ENCODE measurements around the gene SENP3. TPM values are rescaled to one million over a fixed set of nuclear protein-coding genes. Genes with fewer than 3 reads are reported as not detected.

SENP3 gene
- polyA plus RNA-seq, 2 of the 4 experiments (the other 2 are of a cell fraction): 114 to 150 TPM

DNA sequence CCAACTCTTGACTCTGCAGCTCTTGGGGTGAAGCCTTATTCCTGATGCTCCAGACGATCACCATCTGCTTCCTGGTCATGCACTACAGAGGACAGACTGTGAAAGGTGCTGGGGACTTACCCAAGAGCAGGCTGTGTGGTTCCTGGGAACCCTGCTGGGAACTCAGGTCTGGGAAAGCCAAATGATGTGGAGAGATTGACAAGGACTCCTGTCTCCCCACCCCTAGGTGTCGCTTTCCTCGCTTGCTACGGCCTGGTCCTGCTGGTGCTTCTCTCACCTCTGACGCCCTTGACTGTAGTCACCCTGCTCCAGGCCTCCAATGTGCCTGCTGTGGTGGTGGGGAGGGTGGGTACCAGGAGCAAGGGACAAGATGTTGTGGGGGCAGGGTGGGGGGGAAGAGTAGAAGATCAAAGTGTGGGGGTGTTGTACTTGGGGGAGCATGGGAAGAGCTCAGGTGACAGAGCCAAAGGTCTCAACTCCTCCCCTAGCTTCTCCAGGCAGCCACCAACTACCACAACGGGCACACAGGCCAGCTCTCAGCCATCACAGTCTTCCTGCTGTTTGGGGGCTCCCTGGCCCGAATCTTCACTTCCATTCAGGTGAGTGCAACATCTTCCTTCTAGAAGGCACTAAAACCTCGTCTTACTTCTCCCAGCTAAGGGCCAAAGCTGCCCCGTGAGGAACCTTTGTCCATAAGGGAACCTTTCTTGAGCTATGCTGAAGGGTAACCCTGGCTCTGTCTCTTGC lies 25.1 kb downstream of the SENP3 start:
- ATAC-seq: peak; percentile 41 to 47
- ChIA-PET CTCF (interaction anchor here (0.5 to 12.1 kb wide), 31 partner anchors 9 to 473 kb away, joined by 3 to 184 read pairs (median 4); partner anchors contain the start of genes DNAH2, FXR2, SAT2 and TP53), POLR2A (interaction anchor here (0.9 to 5.0 kb wide), 5 partner anchors 9 to 107 kb away, joined by 3 to 97 read pairs (median 3); partner anchors contain the start of genes FXR2, TP53, WRAP53 and ZBTB4)
- peak; percentile 85 to 89 for DNase-seq (ENCODE audit: low read depth in 1 of 2, low spot score in 1 of 2)
- Histone ChIP-seq H3K4me1 (peaks cover 48% of the 10 kb centered on the region), H3K27ac (peak overlapping the region in 1 of 2 experiments; percentile 32; a peak in 2 of 6 replicates), H3K9me3 (no peaks in the 10 kb centered on the region), H3K4me2 (no peak overlapping the region), H3K4me3 (no peak overlapping the region)
- TF ChIP-seq E2F6 (IDR thresholded peaks at IDR 0.05; ENCODE audit: borderline replicate concordance, low read depth) (no peak), ESRRA (IDR thresholded peaks at IDR 0.05; ENCODE audit: borderline replicate concordance, low read length) (peak; percentile 83; the same call in 1 of the 2 replicates), SMC3 (IDR thresholded peaks at IDR 0.05) (peak; percentile 31; the same call in 2 of the 3 replicates), RARB (CRISPR knock-in tag; IDR thresholded peaks at IDR 0.05) (no peak), CTCF (IDR thresholded peaks at IDR 0.05) (peak; percentile 73), EHF (CRISPR knock-in tag; IDR thresholded peaks at IDR 0.05) (no peak), MAFK (IDR thresholded peaks at IDR 0.05; ENCODE audit: partially characterized antibody) (no peak), RAD21 (conservative IDR thresholded peaks at IDR 0.05 in 1 of 2, IDR thresholded peaks at IDR 0.05 in 1 of 2) (peak; percentile 48 to 65; a peak in 4 of 5 replicates)
- FAIRE-seq: peak; percentile 94
- WGBS (ENCODE audit: missing lambda C conversion rate): 51% methylated on average over 9 of the region's 9 CpGs

GRCh38 chr17:7587420-7588151 lies 25.9 kb downstream of the SENP3 start:
- Histone ChIP-seq H3K4me3 (no peak overlapping the region), H3K9me3 (no peaks in the 10 kb centered on the region), H3K4me1 (peaks cover 44% of the 10 kb centered on the region), H3K4me2 (no peak overlapping the region), H3K27ac (0 out of 6 replicates have a peak overlapping the region, but pooled peaks of 1 of the 2 experiments have one; percentile 3)
- 83% methylated on average over 12 of the region's 12 CpGs for WGBS (ENCODE audit: missing lambda C conversion rate)
- CTCF ChIA-PET: interaction anchor here (0.5 to 12.1 kb wide), 27 partner anchors 8 to 472 kb away, joined by 3 to 184 read pairs (median 4); partner anchors contain the start of genes DNAH2, FXR2, SAT2 and TP53
- POLR2A ChIA-PET: interaction anchor here (0.9 to 5.0 kb wide), 6 partner anchors 8 to 108 kb away, joined by 3 to 97 read pairs (median 3); partner anchors contain the start of genes FXR2, TP53, WRAP53 and ZBTB4
- DNase-seq (ENCODE audit: low read depth in 1 of 2, low spot score in 1 of 2) (no peak), ATAC-seq (no peak), FAIRE-seq (no peak)
- TF ChIP-seq SREBF2 (IDR thresholded peaks at IDR 0.05) (no peak), CBX2 (IDR thresholded peaks at IDR 0.05; ENCODE audit: borderline replicate concordance, low read depth) (no peak), TP53 (CRISPR knock-in tag; IDR thresholded peaks at IDR 0.05) (no peak), NFE2L2 (conservative IDR thresholded peaks at IDR 0.05; ENCODE audit: low read length) (no peak), BHLHE40 (IDR thresholded peaks at IDR 0.05; ENCODE audit: low read depth, low read length) (no peak), POLR2AphosphoS2 (conservative IDR thresholded peaks at IDR 0.05; ENCODE audit: low read length) (no peak), FOSL2 (IDR thresholded peaks at IDR 0.05) (no peak), FOSL2 (CRISPR knock-in tag; IDR thresholded peaks at IDR 0.05) (no peak), CHD2 (IDR thresholded peaks at IDR 0.05; ENCODE audit: low read length, partially characterized antibody) (no peak)
- TF ChIP-seq, protein P1, sequence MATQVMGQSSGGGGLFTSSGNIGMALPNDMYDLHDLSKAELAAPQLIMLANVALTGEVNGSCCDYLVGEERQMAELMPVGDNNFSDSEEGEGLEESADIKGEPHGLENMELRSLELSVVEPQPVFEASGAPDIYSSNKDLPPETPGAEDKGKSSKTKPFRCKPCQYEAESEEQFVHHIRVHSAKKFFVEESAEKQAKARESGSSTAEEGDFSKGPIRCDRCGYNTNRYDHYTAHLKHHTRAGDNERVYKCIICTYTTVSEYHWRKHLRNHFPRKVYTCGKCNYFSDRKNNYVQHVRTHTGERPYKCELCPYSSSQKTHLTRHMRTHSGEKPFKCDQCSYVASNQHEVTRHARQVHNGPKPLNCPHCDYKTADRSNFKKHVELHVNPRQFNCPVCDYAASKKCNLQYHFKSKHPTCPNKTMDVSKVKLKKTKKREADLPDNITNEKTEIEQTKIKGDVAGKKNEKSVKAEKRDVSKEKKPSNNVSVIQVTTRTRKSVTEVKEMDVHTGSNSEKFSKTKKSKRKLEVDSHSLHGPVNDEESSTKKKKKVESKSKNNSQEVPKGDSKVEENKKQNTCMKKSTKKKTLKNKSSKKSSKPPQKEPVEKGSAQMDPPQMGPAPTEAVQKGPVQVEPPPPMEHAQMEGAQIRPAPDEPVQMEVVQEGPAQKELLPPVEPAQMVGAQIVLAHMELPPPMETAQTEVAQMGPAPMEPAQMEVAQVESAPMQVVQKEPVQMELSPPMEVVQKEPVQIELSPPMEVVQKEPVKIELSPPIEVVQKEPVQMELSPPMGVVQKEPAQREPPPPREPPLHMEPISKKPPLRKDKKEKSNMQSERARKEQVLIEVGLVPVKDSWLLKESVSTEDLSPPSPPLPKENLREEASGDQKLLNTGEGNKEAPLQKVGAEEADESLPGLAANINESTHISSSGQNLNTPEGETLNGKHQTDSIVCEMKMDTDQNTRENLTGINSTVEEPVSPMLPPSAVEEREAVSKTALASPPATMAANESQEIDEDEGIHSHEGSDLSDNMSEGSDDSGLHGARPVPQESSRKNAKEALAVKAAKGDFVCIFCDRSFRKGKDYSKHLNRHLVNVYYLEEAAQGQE (IDR thresholded peaks at IDR 0.05): no peak
- TF ChIP-seq, protein P2, sequence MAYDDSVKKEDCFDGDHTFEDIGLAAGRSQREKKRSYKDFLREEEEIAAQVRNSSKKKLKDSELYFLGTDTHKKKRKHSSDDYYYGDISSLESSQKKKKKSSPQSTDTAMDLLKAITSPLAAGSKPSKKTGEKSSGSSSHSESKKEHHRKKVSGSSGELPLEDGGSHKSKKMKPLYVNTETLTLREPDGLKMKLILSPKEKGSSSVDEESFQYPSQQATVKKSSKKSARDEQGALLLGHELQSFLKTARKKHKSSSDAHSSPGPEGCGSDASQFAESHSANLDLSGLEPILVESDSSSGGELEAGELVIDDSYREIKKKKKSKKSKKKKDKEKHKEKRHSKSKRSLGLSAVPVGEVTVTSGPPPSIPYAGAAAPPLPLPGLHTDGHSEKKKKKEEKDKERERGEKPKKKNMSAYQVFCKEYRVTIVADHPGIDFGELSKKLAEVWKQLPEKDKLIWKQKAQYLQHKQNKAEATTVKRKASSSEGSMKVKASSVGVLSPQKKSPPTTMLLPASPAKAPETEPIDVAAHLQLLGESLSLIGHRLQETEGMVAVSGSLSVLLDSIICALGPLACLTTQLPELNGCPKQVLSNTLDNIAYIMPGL (CRISPR knock-in tag; IDR thresholded peaks at IDR 0.05; ENCODE audit: borderline replicate concordance): no peak

Measured in A549 (cell line).